ENCODE measurements around the gene B4GALT5. TPM values are rescaled to one million over a fixed set of nuclear protein-coding genes. Genes with fewer than 3 reads are reported as not detected.

The B4GALT5 gene
- polyA plus RNA-seq, 1 of the 3 experiments (the other 2 are of a cell fraction) = 35.1 TPM

DNA sequence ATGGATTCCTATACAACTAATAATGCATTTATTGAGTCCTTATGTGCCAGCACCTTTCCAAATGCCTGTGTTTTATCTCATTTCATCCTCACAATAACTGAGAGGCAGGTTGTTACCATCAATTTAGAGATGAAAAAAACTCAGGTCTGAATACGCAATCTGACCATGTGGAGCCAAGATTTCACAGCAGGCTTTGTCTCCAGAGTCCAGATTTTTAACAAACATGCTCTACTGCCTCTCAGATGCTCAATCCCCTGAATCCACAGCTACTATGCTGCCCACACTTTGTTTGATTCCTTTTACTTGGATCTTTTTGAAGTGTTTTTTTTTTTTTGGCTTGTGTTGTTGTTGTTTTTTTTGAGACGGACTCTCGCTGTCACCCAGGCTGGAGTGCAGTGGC lies 46.8 kb downstream of the B4GALT5 start:
- Histone ChIP-seq H3F3A (replicated peaks; ENCODE audit: insufficient read depth) (no peaks in the 10 kb centered on the region), H3K4me3 (ENCODE audit: low read depth in 2 of 2, low read length in 1 of 2) (no peak overlapping the region), H3K27ac (ENCODE audit: low read depth in 2 of 2, low read length in 1 of 2) (no peak overlapping the region), H3K36me3 (replicated peaks in 1 of 2; ENCODE audit: control insufficient read depth in 1 of 2, insufficient read depth in 2 of 2, low read length in 1 of 2) (no peaks in the 10 kb centered on the region), H3K9ac (no peak overlapping the region), H3K9me3 (no peaks in the 10 kb centered on the region), H3K4me2 (no peak overlapping the region), H3K27me3 (ENCODE audit: insufficient read depth) (no peaks in the 10 kb centered on the region), H3K9me2 (no peaks in the 10 kb centered on the region), H4K20me1 (ENCODE audit: insufficient read depth) (peaks cover 85% of the 10 kb centered on the region), H3K79me2 (ENCODE audit: insufficient read depth) (peaks cover 95% of the 10 kb centered on the region), H3K4me1 (ENCODE audit: control insufficient read depth in 1 of 2, insufficient read depth in 2 of 2, low read depth in 1 of 2, low read length in 1 of 2) (peaks cover 0 to 5% of the 10 kb centered on the region in 2 experiments; a peak in 3 of 4 replicates), H2AFZ (ENCODE audit: low read depth) (no peak overlapping the region)
- CTCF ChIA-PET = interaction anchor here (1.8 kb wide), 1 partner anchor 56 kb away, joined by 5 read pairs; no protein-coding TSS in a partner anchor
- 70% methylated on average over 3 of the region's 3 CpGs for WGBS (ENCODE audit: low lambda C conversion rate)
- POLR2A ChIA-PET = no interaction called here
- no peak for DNase-seq
- TF ChIP-seq GATA2 (CRISPR knock-in tag; IDR thresholded peaks at IDR 0.05) (no peak), TCF12 (IDR thresholded peaks at IDR 0.05) (no peak), JUND (IDR thresholded peaks at IDR 0.05) (no peak), PBX3 (IDR thresholded peaks at IDR 0.05) (no peak), FOXM1 (IDR thresholded peaks at IDR 0.05; ENCODE audit: low read depth) (no peak), NRF1 (IDR thresholded peaks at IDR 0.05; ENCODE audit: low read depth, low read length) (no peak), SMC3 (IDR thresholded peaks at IDR 0.05; ENCODE audit: low read depth, low read length) (no peak), MEF2A (IDR thresholded peaks at IDR 0.05; ENCODE audit: borderline replicate concordance, low read depth) (no peak), TAF1 (IDR thresholded peaks at IDR 0.05; ENCODE audit: borderline replicate concordance, low read depth, low read length) (no peak)
- TF ChIP-seq, protein P1, sequence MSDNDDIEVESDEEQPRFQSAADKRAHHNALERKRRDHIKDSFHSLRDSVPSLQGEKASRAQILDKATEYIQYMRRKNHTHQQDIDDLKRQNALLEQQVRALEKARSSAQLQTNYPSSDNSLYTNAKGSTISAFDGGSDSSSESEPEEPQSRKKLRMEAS (IDR thresholded peaks at IDR 0.05; ENCODE audit: low read depth) = no peak
- TF ChIP-seq, protein P2, sequence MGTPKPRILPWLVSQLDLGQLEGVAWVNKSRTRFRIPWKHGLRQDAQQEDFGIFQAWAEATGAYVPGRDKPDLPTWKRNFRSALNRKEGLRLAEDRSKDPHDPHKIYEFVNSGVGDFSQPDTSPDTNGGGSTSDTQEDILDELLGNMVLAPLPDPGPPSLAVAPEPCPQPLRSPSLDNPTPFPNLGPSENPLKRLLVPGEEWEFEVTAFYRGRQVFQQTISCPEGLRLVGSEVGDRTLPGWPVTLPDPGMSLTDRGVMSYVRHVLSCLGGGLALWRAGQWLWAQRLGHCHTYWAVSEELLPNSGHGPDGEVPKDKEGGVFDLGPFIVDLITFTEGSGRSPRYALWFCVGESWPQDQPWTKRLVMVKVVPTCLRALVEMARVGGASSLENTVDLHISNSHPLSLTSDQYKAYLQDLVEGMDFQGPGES (IDR thresholded peaks at IDR 0.05; ENCODE audit: low read depth, low read length) = no peak

DNA sequence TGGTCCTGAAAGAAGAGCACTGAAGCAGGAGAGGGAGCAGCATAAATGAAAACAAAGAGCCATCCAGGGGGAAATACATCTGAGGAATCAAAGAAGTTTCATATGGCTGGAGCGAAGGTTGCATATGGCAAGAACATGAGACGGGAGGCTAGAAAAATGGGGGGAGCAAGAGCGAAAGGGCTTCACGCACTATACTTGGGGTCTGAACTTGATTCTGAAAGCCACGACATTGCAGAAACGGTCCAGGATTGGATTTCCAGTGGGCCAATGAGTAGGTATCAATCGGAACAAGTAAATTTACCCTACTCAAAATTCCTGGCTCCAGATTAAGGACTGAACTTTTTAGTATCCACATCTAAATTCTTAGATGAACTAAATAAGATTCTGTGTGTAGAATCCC lies 47.9 kb downstream of the B4GALT5 start:
- H3K36me3 ChIP-seq (replicated peaks in 1 of 2; ENCODE audit: control insufficient read depth in 1 of 2, insufficient read depth in 2 of 2, low read length in 1 of 2) = no peaks in the 10 kb centered on the region
- H3K79me2 ChIP-seq (ENCODE audit: insufficient read depth) = peaks cover 95% of the 10 kb centered on the region
- no peaks in the 10 kb centered on the region for H3F3A ChIP-seq (replicated peaks; ENCODE audit: insufficient read depth)
- no peak overlapping the region for H3K4me2 ChIP-seq
- ChIA-PET POLR2A (no interaction called here), CTCF (interaction anchor here (1.0 kb wide), 1 partner anchor 46 kb away, joined by 5 read pairs; no protein-coding TSS in a partner anchor)
- 97% methylated on average over 7 of the region's 7 CpGs for WGBS (ENCODE audit: low lambda C conversion rate)
- no peaks in the 10 kb centered on the region for H3K9me2 ChIP-seq
- TF ChIP-seq PBX3 (IDR thresholded peaks at IDR 0.05) (no peak), MXI1 (IDR thresholded peaks at IDR 0.05; ENCODE audit: low read depth, low read length) (no peak), RAD21 (IDR thresholded peaks at IDR 0.05; ENCODE audit: low read length) (no peak), FOXJ3 (CRISPR knock-in tag; IDR thresholded peaks at IDR 0.05) (no peak), GATA2 (CRISPR knock-in tag; IDR thresholded peaks at IDR 0.05) (no peak)
- H3K27ac ChIP-seq (ENCODE audit: low read depth in 2 of 2, low read length in 1 of 2) = no peak overlapping the region
- peaks cover 91% of the 10 kb centered on the region for H4K20me1 ChIP-seq (ENCODE audit: insufficient read depth)
- no peak overlapping the region for H2AFZ ChIP-seq (ENCODE audit: low read depth)
- no peak overlapping the region for H3K4me3 ChIP-seq (ENCODE audit: low read depth in 2 of 2, low read length in 1 of 2)
- H3K4me1 ChIP-seq (ENCODE audit: control insufficient read depth in 1 of 2, insufficient read depth in 2 of 2, low read depth in 1 of 2, low read length in 1 of 2) = peaks cover 0 to 11% of the 10 kb centered on the region in 2 experiments; a peak in 2 of 4 replicates
- H3K27me3 ChIP-seq (ENCODE audit: insufficient read depth) = no peaks in the 10 kb centered on the region
- no peak for DNase-seq
- no peaks in the 10 kb centered on the region for H3K9me3 ChIP-seq
- H3K9ac ChIP-seq = no peak overlapping the region

All from SK-N-SH (cell line).